GM19324 (cell line): ENCODE measurements around the gene KRT84.

Experiments used
- ATAC-seq: cut with Tn5 transposase; IDR thresholded peaks from one replicate; pipeline ENCODE4 v1.9.1; 2021; ENCODE audit warnings: mild to moderate bottlenecking, moderate library complexity; ENCODE audit not compliant: unreplicated experiment, low FRiP score

KRT84 gene

GRCh38 chr12:52389313-52390207 is 4.1 kb upstream of the KRT84 start:
- ATAC-seq = no peak

- no peak for ATAC-seq
Observed at GRCh38 chr12:52387859-52388258, 2.4 kb upstream of the KRT84 start.

- no peak for ATAC-seq
Observed at GRCh38 chr12:52383331-52383730, 2.1 kb downstream of the KRT84 start.

GRCh38 chr12:52382854-52383253 is 2.6 kb downstream of the KRT84 start:
- no peak for ATAC-seq

- ATAC-seq = no peak
Observed at GRCh38 chr12:52381206-52381605, 4.2 kb downstream of the KRT84 start.

GRCh38 chr12:52380271-52380694 is 5.2 kb downstream of the KRT84 start:
- ATAC-seq = no peak

- no peak for ATAC-seq
Observed at GRCh38 chr12:52379536-52379935, 5.9 kb downstream of the KRT84 start.

GRCh38 chr12:52378091-52378490 is 7.4 kb downstream of the KRT84 start:
- no peak for ATAC-seq

GRCh38 chr12:52377266-52377665 is 8.2 kb downstream of the KRT84 start:
- ATAC-seq = no peak

- no peak for ATAC-seq
Observed at GRCh38 chr12:52372216-52373154, 13.0 kb downstream of the KRT84 start.

GRCh38 chr12:52371716-52372115 is 13.7 kb downstream of the KRT84 start:
- no peak for ATAC-seq

- ATAC-seq = no peak
Observed at GRCh38 chr12:52370926-52371608, 14.4 kb downstream of the KRT84 start.

GRCh38 chr12:52369809-52370208 is 15.6 kb downstream of the KRT84 start:
- no peak for ATAC-seq

- ATAC-seq = no peak
Observed at GRCh38 chr12:52369211-52369610, 16.2 kb downstream of the KRT84 start.

GRCh38 chr12:52368508-52368907 is 16.9 kb downstream of the KRT84 start:
- no peak for ATAC-seq

- ATAC-seq = no peak
Observed at GRCh38 chr12:52367876-52368275, 17.6 kb downstream of the KRT84 start.

GRCh38 chr12:52366738-52367485 is 18.5 kb downstream of the KRT84 start, which contains the start of gene KRT85:
TSS of gene KRT85 (minus strand) at chr12:52367481. CDS start at chr12:52367405, 76 bp downstream.
- ATAC-seq = no peak

GRCh38 chr12:52364901-52365489 is 20.5 kb downstream of the KRT84 start:
- ATAC-seq = no peak

GRCh38 chr12:52364061-52364460 is 21.4 kb downstream of the KRT84 start:
- no peak for ATAC-seq
